Keratinocyte (primary cell): Measurements from ENCODE around the gene CRP. TPM values are rescaled to one million over a fixed set of nuclear protein-coding genes. Genes with fewer than 3 reads are reported as not detected.

Source experiments
- DNase-seq: peaks from one replicate; pipeline ENCODE4 v3.0.0-alpha.2; 2011; ENCODE audit warnings: low read depth, missing footprints, low spot score
- FAIRE-seq: peaks from 2 replicates; lab custom pipeline; 2011; peaks lifted over from hg19 to GRCh38; lab: Jason Lieb, UNC
- H2AFZ ChIP-seq: 2 replicates; pipeline ENCODE4 v1.6.0; 2012; ENCODE audit warnings: low read length, control low read depth, inconsistent platforms; ENCODE audit not compliant: control insufficient read depth
- H3K27ac ChIP-seq: 2 replicates; pipeline ENCODE4 v1.5.1; 2011; ENCODE audit warnings: low read length; ENCODE audit not compliant: control insufficient read depth, insufficient read depth
- H3K27me3 ChIP-seq: 3 replicates; pipeline ENCODE4 v1.6.0; 2011; ENCODE audit warnings: low read length; ENCODE audit not compliant: control insufficient read depth, insufficient read depth; ENCODE audit errors: extremely low read depth
- H3K36me3 ChIP-seq, 2 experiments: 2 replicates in 1 of 2; 3 replicates in 1 of 2; pipeline ENCODE4 v1.5.1; 2011; ENCODE audit warnings: low read length in 2 of 2, mild to moderate bottlenecking in 1 of 2; ENCODE audit not compliant: control insufficient read depth in 2 of 2, insufficient read depth in 2 of 2; ENCODE audit errors: extremely low read depth in 1 of 2
- H3K4me1 ChIP-seq: 3 replicates; pipeline ENCODE4 v1.5.1; 2011; ENCODE audit warnings: low read length; ENCODE audit not compliant: control insufficient read depth, insufficient read depth; ENCODE audit errors: extremely low read depth
- H3K4me2 ChIP-seq: 3 replicates; pipeline ENCODE4 v1.6.0; 2011; ENCODE audit warnings: low read depth, low read length; ENCODE audit not compliant: control insufficient read depth, insufficient read depth; ENCODE audit errors: extremely low read depth
- H3K4me3 ChIP-seq, 3 experiments: fragments of 200-600 bp in 1 of 3; sonication (generic) in 1 of 3; 2 replicates in 2 of 3; 3 replicates in 1 of 3; pipeline ENCODE4 v1.5.1; 2011 to 2016; ENCODE audit warnings: low read length in 3 of 3, mild to moderate bottlenecking in 3 of 3, control low read depth in 2 of 3, inconsistent platforms in 1 of 3, low read depth in 1 of 3, mixed read lengths in 1 of 3, mixed run types in 1 of 3, moderate library complexity in 1 of 3; ENCODE audit not compliant: control insufficient read depth in 2 of 3, insufficient read depth in 2 of 3; ENCODE audit errors: extremely low read depth in 1 of 3
- H3K79me2 ChIP-seq: 2 replicates; pipeline ENCODE4 v1.6.0; 2012; ENCODE audit warnings: low read length; ENCODE audit not compliant: control insufficient read depth, insufficient read depth
- H3K9ac ChIP-seq: 3 replicates; pipeline ENCODE4 v1.6.0; 2011; ENCODE audit warnings: low read length; ENCODE audit not compliant: control insufficient read depth, insufficient read depth; ENCODE audit errors: extremely low read depth
- H3K9me1 ChIP-seq: 3 replicates; pipeline ENCODE4 v1.6.0; 2011; ENCODE audit warnings: low read length; ENCODE audit not compliant: control insufficient read depth, insufficient read depth; ENCODE audit errors: extremely low read depth
- H3K9me3 ChIP-seq: 2 replicates; pipeline ENCODE4 v1.5.1; 2012; ENCODE audit warnings: low read depth, low read length; ENCODE audit not compliant: control insufficient read depth
- H4K20me1 ChIP-seq: 3 replicates; pipeline ENCODE4 v1.6.0; 2011; ENCODE audit warnings: low read length; ENCODE audit not compliant: control insufficient read depth, insufficient read depth; ENCODE audit errors: extremely low read depth
- EZH2 ChIP-seq: IDR thresholded peaks from one replicate; pipeline ENCODE4 v1.6.1; 2012; ENCODE audit warnings: inconsistent platforms, mild to moderate bottlenecking, low read length, moderate library complexity
- dilution Hi-C: fragments of 300-500 bp; cut with MboI; formaldehyde crosslinking; loops from one replicate; pipeline ENCODE4 v1.7.0; 2020; ENCODE audit warnings: low sequenced_read_pairs; ENCODE audit not compliant: extremely low pct_ligation_motif_present
- polyA plus RNA-seq, 5 experiments: library from polyadenylated mRNA; depleted of rRNA in 3 of 5; stranded (reverse) in 3 of 5; stranded (forward) in 1 of 5; unstranded in 1 of 5; fragments of >200 nt; gene quantifications; 1 replicate in 1 of 5; 2 replicates in 3 of 5; 3 replicates in 1 of 5; pipeline versions ENCODE4 v1.2.1 to v1.2.3, GENCODE V29; 2011 to 2012; ENCODE audit warnings: missing spikeins in 2 of 5, low read depth in 1 of 5, low replicate concordance in 1 of 5
- TF ChIP-seq, protein P1 (sequence below), 3 experiments: IDR thresholded peaks in 1 of 3; conservative IDR thresholded peaks in 1 of 3; optimal IDR thresholded peaks in 1 of 3; 2 replicates in 2 of 3; 3 replicates in 1 of 3; pipeline versions ENCODE3 to v1.5.1; 2011; ENCODE audit warnings: low read length in 3 of 3, mild to moderate bottlenecking in 3 of 3, moderate library complexity in 2 of 3, control low read depth in 1 of 3, inconsistent platforms in 1 of 3; ENCODE audit not compliant: insufficient read depth in 2 of 3; ENCODE audit errors: extremely low read depth in 1 of 3

The CRP gene
- polyA plus RNA-seq, 1 donor (not counting 4 experiments of a cell fraction or from before 2014, with no cell fraction given) = not detected

DNA sequence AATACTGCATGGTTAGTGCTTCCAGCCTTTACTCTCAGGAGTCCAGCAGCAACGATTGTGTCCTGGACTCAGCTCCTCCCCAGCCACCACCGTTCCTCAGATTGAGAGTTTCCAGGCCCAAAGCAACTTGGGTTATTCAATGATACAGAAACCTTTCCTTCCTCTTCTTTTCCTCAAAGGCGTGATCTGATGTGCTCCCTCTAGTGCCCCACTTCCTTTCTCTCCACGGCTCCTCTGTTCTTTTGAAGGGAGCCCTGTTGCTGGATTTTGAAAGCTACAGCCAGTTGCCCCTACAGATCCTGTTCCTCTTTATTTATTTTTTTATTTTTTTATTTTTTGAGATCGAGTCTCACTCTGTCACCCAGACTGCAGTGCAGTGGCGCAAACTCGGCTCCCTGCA is 14.1 kb downstream of the CRP start:
- dilution Hi-C loops = no loop called here
- TF ChIP-seq, protein P1, sequence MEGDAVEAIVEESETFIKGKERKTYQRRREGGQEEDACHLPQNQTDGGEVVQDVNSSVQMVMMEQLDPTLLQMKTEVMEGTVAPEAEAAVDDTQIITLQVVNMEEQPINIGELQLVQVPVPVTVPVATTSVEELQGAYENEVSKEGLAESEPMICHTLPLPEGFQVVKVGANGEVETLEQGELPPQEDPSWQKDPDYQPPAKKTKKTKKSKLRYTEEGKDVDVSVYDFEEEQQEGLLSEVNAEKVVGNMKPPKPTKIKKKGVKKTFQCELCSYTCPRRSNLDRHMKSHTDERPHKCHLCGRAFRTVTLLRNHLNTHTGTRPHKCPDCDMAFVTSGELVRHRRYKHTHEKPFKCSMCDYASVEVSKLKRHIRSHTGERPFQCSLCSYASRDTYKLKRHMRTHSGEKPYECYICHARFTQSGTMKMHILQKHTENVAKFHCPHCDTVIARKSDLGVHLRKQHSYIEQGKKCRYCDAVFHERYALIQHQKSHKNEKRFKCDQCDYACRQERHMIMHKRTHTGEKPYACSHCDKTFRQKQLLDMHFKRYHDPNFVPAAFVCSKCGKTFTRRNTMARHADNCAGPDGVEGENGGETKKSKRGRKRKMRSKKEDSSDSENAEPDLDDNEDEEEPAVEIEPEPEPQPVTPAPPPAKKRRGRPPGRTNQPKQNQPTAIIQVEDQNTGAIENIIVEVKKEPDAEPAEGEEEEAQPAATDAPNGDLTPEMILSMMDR (optimal IDR thresholded peaks at IDR 0.05 in 1 of 3, IDR thresholded peaks at IDR 0.05 in 1 of 3, conservative IDR thresholded peaks at IDR 0.05 in 1 of 3; ENCODE audit: extremely low read depth in 1 of 3, insufficient read depth in 2 of 3, low read length in 3 of 3) = no peak
- no peak for TF ChIP-seq EZH2
- H2AFZ ChIP-seq = no peak overlapping the region
- H3K36me3 ChIP-seq = no peaks in the 10 kb centered on the region
- FAIRE-seq = no peak
- no peak overlapping the region for H3K4me2 ChIP-seq
- DNase-seq = no peak
- no peaks in the 10 kb centered on the region for H3K79me2 ChIP-seq
- H3K9ac ChIP-seq = no peak overlapping the region
- H3K9me1 ChIP-seq = no peaks in the 10 kb centered on the region
- no peaks in the 10 kb centered on the region for H3K4me1 ChIP-seq
- no peak overlapping the region for H3K4me3 ChIP-seq
- no peaks in the 10 kb centered on the region for H3K9me3 ChIP-seq
- no peaks in the 10 kb centered on the region for H3K27me3 ChIP-seq
- no peaks in the 10 kb centered on the region for H4K20me1 ChIP-seq
- no peak overlapping the region for H3K27ac ChIP-seq

DNA sequence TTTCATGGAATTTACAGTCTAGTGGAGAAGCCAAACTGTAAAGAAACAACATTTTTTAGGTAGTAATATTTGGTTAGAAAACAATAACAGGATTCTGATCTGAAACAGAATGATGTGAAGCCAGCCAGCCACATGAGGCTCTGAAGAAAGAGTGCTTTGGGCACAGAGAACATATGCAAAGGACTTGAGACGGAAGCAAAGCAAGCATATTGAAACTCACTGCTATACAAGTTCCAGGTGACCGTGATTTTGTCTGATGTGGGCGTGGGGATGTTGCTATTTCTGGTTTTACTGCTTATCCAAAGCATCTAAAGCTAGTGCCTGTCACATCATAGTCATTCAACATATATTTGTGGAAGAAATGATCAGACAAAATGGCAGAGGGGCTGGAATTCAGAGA is 14.7 kb downstream of the CRP start:
- Histone ChIP-seq H3K9me3 (no peaks in the 10 kb centered on the region), H4K20me1 (no peaks in the 10 kb centered on the region), H3K36me3 (no peaks in the 10 kb centered on the region), H3K79me2 (no peaks in the 10 kb centered on the region), H3K27ac (no peak overlapping the region), H3K9ac (no peak overlapping the region), H3K9me1 (no peaks in the 10 kb centered on the region), H3K4me1 (no peaks in the 10 kb centered on the region), H3K4me2 (no peak overlapping the region), H3K4me3 (no peak overlapping the region), H2AFZ (no peak overlapping the region), H3K27me3 (no peaks in the 10 kb centered on the region)
- no peak for TF ChIP-seq EZH2
- TF ChIP-seq, protein P1 (optimal IDR thresholded peaks at IDR 0.05 in 1 of 3, IDR thresholded peaks at IDR 0.05 in 1 of 3, conservative IDR thresholded peaks at IDR 0.05 in 1 of 3; ENCODE audit: extremely low read depth in 1 of 3, insufficient read depth in 2 of 3, low read length in 3 of 3) = no peak
- FAIRE-seq (no peak), DNase-seq (no peak)
- dilution Hi-C loops = no loop called here
